AG04450 (cell line): ENCODE results near the gene ZNF169. TPM values are rescaled to one million over a fixed set of nuclear protein-coding genes. Genes with fewer than 3 reads are reported as not detected.
"Not testable (repeated sequence)": the region's sequence is repeated elsewhere in the genome, so short reads cannot be mapped to it uniquely, and the experiment has no call there.

ENCODE experiments used
- CTCF ChIA-PET: fragments of 300-600, 350-600 bp; formaldehyde crosslinking; extraction: SDS; loops from one replicate; lab custom pipeline; 2022; ENCODE audit warnings: antibody characterized with exemption, inconsistent platforms; lab: Charles Lee
- POLR2A ChIA-PET: fragments of 350-600 bp; formaldehyde crosslinking; extraction: SDS; loops from one replicate; lab custom pipeline; 2021; ENCODE audit warnings: antibody characterized with exemption, inconsistent platforms; lab: Yijun Ruan, JAX
- DNase-seq: peaks from one replicate; pipeline ENCODE4 v3.0.0-alpha.2; 2011; ENCODE audit warnings: low read depth, low spot score
- H3K27ac ChIP-seq: one replicate; pipeline ENCODE4 v1.5.1; 2012; ENCODE audit warnings: low read depth, low read length, control low read depth
- H3K27me3 ChIP-seq: one replicate; pipeline ENCODE4 v1.6.0; 2012; ENCODE audit warnings: low read length; ENCODE audit not compliant: control insufficient read depth, insufficient read depth
- H3K4me3 ChIP-seq: 2 replicates; pipeline ENCODE4 v1.5.1; 2011; ENCODE audit warnings: mild to moderate bottlenecking, low read depth, low read length, control low read depth
- H3K9me3 ChIP-seq: 2 replicates; pipeline ENCODE4 v1.5.1; 2012; ENCODE audit warnings: low read length; ENCODE audit not compliant: control insufficient read depth, insufficient read depth
- polyA plus RNA-seq: library from polyadenylated mRNA; depleted of rRNA; stranded (reverse); fragments of >200 nt; gene quantifications from 2 replicates; pipeline ENCODE4 v1.2.3, GENCODE V29; 2011

ZNF169 gene
- polyA plus RNA-seq, 1 experiment: 2.3 TPM

DNA sequence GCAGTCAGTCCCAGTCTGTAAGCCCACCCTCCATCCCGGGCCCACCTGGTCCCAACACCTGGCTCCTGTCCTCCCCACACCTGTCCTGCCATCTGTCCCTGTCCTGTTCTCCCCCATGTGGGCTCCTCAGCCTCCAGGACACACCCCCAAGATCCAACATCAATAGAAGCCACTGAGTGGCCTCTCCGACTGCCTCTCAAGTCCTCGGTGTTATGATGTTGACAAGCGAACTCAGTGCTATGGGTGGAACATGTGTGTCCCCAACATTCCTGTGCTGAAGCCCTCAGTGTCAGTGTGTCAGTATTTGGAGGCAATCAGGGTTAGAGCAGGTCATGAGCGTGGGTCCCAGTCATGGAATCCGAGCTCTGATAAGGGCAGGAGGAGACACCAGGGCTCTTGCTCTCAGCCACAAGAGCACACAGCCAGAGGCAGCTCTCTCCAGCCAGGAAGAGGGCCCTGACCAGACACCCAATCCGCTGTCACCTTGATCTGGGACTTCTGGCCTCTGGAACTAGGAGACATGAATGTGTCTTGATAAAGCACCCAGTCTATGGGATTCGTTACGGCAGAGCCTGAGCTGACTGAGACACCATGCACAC, 63.3 kb downstream of the ZNF169 start:
- POLR2A ChIA-PET, H3K4me3 ChIP-seq, DNase-seq, H3K9me3 ChIP-seq, H3K27ac ChIP-seq, H3K27me3 ChIP-seq, CTCF ChIA-PET: not testable (repeated sequence)

DNA sequence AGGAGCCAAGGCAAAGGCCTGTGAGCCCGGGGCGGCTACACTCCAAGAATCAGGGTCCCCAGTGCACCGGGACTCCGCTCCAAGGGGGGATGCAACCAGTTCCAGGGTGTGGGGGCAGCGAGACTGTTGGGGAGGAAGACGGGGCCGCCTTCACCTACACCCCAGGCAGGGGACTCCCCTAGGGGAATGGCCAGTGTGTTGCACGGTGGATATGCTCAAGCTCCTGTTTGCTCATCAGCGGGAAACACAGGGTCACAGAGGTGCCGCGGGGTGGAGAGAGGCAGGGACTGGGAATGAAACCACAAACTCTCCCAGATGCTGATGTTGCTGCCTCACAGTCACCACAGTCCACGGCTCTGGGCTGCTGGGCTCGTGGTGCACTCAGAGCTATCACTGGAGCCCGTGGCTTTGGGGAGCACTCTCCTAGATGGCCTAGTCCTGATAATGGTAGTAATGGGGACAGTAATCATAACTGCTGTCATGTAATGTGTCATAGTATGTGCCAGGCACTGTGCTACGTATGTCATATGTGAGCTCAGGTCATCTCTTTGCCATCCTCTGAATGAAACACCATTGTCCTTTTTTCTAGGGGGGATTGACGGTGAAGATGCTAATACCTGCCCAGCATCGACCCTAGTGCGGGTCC, 64.2 kb downstream of the ZNF169 start:
- H3K27me3 ChIP-seq, POLR2A ChIA-PET, H3K9me3 ChIP-seq, CTCF ChIA-PET, H3K4me3 ChIP-seq, H3K27ac ChIP-seq, DNase-seq: not testable (repeated sequence)

DNA sequence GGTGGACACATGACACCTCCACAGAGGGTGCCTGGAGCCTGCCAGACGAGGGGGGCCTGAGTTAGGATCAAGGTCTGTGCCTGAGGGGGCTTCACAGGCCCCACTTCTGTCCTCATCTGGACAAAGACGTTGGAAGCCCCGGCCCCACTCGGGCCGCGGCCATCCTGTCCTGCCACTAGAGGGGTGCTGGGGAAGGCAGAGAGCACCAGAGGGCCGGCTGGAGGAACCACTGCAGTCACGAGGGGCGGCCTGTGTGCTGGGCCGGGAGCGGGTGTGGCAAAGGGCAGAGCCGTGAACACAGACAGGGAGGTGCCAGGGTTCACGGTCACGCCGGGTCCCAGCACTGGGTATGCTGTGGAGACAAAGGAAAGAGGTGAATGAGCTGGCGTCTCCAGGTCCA, 66.5 kb downstream of the ZNF169 start:
- H3K9me3 ChIP-seq, POLR2A ChIA-PET, H3K27ac ChIP-seq, H3K27me3 ChIP-seq, DNase-seq, H3K4me3 ChIP-seq, CTCF ChIA-PET: not testable (repeated sequence)

DNA sequence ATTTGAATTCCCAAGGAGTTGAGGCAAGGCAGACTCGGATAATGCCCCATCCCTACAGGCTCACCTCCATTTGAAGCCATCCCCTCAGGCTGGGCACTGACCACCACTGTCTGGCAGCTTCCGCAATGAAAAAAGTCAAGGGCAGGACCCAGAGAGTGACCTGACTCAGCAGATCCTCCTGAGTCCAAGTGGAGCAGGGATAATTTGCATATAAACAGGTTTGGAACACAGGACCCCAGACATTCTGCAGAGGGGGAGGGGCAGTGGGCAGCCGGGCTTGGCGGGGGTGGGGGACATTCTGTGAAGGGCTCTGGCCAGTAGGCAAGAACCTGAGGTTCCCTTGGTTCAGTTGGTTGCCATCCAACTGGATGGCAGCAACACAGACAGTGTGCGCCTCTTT, 69.4 kb downstream of the ZNF169 start, which contains the start of gene NUTM2F:
TSS of gene NUTM2F (minus strand) at position 101 of the 400 bp plus-strand sequence. CDS start at position 80, 21 bp downstream.
- H3K27me3 ChIP-seq, H3K4me3 ChIP-seq, H3K27ac ChIP-seq, H3K9me3 ChIP-seq, CTCF ChIA-PET, POLR2A ChIA-PET, DNase-seq: not testable (repeated sequence)

DNA sequence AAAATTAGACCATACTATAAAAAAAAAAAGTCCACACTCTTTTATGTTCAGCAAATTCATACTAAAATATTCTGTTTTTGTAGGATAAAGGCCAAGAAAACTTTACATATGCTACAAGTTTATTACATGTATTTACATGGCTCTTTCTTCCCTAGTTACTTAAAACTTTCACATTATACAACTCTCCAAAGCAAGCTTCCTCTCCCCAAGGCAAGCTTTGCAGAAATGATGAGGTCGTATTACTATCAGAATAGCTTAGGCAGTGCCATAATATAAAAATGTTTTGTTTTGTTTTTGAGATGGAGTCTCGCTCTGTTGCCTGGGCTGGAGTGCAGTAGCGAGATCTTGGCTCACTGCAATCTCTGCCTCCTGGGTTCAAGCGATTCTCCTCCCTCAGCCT, 77.3 kb downstream of the ZNF169 start:
- H3K27me3 ChIP-seq, H3K4me3 ChIP-seq, CTCF ChIA-PET, POLR2A ChIA-PET, H3K27ac ChIP-seq, DNase-seq, H3K9me3 ChIP-seq: not testable (repeated sequence)

DNA sequence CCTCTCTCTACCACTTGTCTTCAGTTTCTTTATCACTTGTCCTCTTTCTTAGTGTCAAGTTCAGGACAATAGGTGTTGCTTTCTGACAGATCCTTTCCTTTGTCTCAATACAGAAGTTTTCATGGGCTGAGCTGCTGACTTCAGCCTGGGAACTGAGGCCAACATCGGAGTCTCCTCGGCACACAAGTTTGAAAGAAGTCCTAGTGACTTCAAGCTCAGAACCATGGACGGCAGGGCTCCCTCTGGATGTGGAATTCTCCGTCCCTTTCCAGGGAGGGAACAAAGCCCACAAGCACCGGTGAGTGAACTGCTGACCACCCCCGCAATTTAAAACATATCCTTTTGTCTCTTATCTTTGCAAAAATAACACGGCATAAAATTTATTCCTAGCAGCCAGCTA, 79.6 kb downstream of the ZNF169 start:
- H3K4me3 ChIP-seq, DNase-seq, H3K27ac ChIP-seq, POLR2A ChIA-PET, H3K27me3 ChIP-seq, CTCF ChIA-PET, H3K9me3 ChIP-seq: not testable (repeated sequence)

DNA sequence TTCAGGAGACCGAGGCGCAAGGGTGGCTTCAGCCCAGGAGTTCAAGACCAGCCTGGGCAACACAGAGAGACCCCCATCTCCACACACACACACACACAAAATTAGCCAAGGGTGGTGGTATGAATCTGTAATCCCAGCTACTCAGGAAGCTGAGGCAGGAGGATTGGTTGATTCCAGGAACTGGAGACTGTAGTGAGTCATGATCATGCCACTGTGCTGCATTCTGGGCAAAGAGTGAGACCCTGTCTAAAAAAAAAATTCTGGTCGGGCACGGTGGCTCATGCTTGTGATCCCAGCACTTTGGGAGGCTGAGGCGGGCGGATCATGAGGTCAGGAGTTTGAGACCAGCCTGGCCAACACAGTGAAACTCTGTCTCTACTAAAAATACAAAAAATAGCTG, 80.6 kb downstream of the ZNF169 start:
- H3K27me3 ChIP-seq, H3K9me3 ChIP-seq, H3K4me3 ChIP-seq, POLR2A ChIA-PET, DNase-seq, CTCF ChIA-PET, H3K27ac ChIP-seq: not testable (repeated sequence)

DNA sequence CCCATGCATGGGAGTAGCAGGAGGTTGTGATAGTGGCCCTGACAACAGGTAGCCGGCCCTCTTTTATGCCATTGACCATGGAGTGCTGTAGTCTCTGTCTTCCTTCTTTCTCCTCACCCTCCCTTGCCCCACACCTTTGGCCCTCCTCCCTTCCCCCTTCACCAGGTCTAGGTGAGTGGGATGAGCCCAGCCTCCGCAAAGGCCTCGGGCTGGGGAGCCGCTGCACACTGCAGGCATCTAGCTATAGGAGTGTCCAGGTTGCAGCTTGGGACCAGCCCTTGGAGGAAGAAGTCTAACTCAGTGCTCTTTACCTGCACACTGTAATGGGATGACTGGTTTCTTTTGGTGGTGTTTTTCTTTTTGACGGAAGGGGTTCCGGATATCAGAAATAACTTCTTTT, 81.7 kb downstream of the ZNF169 start:
- DNase-seq, CTCF ChIA-PET, H3K27me3 ChIP-seq, H3K27ac ChIP-seq, H3K9me3 ChIP-seq, POLR2A ChIA-PET, H3K4me3 ChIP-seq: not testable (repeated sequence)

DNA sequence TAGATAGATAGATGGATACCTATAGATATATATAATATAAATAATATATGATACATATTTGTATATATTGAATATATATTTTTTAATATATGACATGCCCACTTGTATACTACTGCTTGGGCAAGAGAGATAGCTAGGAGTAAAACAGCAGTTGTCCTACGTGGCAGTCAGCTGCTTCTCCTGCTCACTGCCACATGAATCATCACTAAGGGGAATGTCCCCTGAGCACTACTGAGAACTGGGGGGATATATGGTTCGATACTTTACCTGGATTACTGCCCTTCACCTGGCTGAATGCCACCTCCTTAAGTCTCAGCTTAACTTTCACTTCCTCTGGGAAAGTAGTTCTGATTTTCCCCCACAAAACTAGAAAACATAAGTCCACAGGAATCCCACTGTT, 82.6 kb downstream of the ZNF169 start:
- POLR2A ChIA-PET, CTCF ChIA-PET, H3K27me3 ChIP-seq, DNase-seq, H3K27ac ChIP-seq, H3K4me3 ChIP-seq, H3K9me3 ChIP-seq: not testable (repeated sequence)

DNA sequence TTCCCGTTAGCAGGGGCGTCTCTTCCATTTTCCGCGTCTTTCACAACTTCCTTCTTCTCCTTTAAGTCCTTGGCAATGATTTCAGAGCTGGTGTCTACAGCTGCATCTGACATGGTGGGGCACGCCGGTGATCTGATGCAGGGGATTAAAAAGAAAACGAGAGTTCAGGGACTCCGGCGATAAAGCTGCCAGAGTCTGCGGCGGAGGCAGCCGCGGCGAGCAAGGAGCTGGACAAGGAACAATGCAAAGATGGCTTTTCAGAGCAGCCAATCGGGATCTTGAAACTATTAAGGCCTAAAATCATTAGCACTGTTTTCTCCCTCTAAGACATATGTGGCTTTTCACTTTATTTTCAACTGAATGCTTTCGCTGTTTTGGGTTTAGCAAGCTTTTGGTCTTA, 88.4 kb downstream of the ZNF169 start:
- H3K27me3 ChIP-seq, H3K27ac ChIP-seq, H3K4me3 ChIP-seq, DNase-seq, CTCF ChIA-PET, H3K9me3 ChIP-seq, POLR2A ChIA-PET: not testable (repeated sequence)

DNA sequence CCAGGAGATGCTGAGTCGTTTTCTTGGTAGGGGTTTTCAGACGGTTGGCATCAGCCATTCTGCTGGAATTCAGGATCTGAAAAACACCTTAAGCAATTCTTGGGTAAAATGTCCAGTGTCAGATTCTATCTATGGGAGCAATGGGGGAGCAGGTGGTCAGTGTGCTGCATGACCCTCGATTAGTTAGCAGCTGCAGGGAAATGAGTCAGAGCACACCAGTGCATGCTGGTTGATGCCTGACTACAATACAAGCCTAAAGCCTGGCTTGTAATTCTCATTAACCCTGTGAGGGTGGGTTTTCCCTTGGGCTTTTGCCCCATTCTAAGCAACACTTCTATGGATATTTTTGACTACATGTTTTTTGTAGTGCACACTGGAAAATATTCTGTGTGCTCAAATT, 89.7 kb downstream of the ZNF169 start:
- POLR2A ChIA-PET, DNase-seq, H3K4me3 ChIP-seq, H3K27ac ChIP-seq, CTCF ChIA-PET, H3K27me3 ChIP-seq, H3K9me3 ChIP-seq: not testable (repeated sequence)
